SK-MEL-5 (cell line): ENCODE results near the gene SRSF6. TPM values are rescaled to one million over a fixed set of nuclear protein-coding genes. Genes with fewer than 3 reads are reported as not detected.
A peak's percentile ranks its signal among the peaks of the same experiment; 100 is the strongest.
"Not testable (repeated sequence)": the region's sequence is repeated elsewhere in the genome, so short reads cannot be mapped to it uniquely, and the experiment has no call there.

Experiments
- DNase-seq: peaks from one replicate; pipeline ENCODE4 v3.0.0-alpha.2; 2016; ENCODE audit warnings: low read depth, low spot score
- in situ Hi-C: cut with HindIII; loops from 2 replicates; pipeline ENCODE4 v1.10.0; 2016; ENCODE audit warnings: low sequenced_read_pairs, high pct_unique_total_duplicates, low pct_unique_long_range_greater_than_20kb
- polyA plus RNA-seq, 2 experiments: library from polyadenylated mRNA; depleted of rRNA; stranded (reverse); fragments of >200 nt; gene quantifications; 2 replicates each; pipeline ENCODE4 v1.2.3, GENCODE V29; 2015
- total RNA-seq: library from RNA; depleted of rRNA; stranded (reverse); fragments of >200 nt; shearing (Covaris generic); gene quantifications from 2 replicates; pipeline ENCODE4 v1.2.3, GENCODE V29; 2014; rRNA removed

SRSF6 gene
- 45.6 and 48.8 TPM in 2 replicates for total RNA-seq
- 108 and 146 TPM in 2 replicates for polyA plus RNA-seq (2015; cell fraction: cytosol; rRNA removed)
- 730 and 807 TPM in 2 replicates for polyA plus RNA-seq (2015; cell fraction: nucleus; rRNA removed)

DNA sequence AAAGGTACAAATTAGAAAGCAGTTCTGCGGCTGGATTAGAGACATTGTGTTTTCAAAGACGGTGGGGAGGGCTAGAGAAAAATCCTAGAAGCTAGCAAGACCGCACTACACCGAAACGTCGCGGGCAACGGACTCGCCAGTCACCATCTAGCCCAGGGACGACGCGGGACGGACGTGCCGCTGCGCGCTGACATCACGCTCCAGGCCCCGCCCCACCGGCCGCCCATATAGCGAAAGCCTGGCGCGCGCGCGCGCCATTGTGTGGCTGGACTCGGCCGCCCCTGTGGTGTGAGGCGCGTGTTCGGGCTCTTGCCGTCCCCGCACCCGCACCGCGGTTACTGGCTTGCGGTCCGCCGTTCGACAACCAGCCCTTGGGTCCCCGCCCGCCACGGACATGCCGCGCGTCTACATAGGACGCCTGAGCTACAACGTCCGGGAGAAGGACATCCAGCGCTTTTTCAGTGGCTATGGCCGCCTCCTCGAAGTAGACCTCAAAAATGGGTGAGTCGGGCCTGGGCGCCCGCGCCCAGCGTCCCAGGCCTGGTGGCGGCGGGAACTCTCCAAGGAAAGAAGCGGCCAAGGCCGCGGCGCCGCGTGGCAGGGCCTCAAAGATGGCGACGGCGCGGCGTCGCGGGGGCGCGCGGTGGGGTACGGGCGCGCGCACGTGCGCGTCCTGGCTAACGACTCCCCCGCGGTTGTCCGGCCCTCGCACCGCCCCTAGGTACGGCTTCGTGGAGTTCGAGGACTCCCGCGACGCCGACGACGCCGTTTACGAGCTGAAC lies at the start of gene SRSF6:
SRSF6 (plus strand) TSS at position 257 of the 782 bp plus-strand sequence; CDS start at position 395, 138 bp downstream.
- in situ Hi-C loops: no loop called here

DNA sequence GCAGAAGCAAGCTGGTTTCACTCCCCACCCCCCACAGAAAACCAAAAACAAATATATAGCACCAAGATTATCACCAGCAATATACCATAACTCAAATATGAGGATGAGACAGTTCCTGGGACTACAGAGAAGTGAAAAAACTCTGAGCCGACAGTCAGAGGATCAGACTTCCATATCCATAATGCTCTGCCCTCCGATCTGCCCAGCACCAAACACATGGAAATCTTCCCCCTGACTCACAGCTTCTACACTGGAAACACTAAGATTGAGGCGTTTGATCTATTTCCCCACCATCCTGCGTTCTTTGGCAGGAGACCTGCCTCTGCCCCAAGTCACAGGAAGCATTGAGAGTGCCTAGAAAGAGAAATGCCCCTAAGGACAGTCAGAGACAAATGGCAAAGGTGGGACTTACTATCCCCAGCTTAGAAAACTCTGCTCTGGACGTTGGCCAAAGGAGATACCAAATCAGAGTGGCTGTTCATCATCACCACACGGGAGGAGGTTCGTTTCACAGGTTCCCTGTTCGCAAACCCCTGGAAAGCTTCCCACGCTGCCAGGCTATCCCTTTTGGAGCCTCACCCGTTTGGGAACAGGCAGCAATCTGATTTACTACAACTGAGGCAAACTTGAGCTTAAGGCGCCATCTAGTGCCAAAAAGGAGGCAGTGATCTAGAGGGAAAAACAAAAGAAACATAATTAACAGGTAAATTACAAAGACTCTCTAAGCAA lies 48.7 kb upstream of the SRSF6 start:
- in situ Hi-C loops: no loop called here
- peak; percentile 67 for DNase-seq

More for the DNA sequence above, at the start of gene SRSF6:
- DNase-seq: peak; percentile 92

DNA sequence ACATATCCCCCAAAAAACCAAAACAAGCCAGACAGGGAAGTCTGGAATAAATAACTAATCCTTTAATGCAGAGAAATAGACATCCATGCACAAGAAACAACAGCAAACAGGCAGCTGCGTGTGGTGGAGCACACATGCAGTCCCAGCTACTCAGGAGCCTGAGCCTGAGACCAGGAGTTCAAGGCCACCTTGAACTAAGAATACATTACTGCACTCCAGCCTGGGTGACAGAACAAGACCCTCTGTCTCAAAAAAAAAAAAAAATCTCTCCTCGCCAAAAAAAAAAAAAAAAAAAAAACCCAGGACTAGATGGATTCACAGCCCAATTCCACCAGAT lies 48.2 kb upstream of the SRSF6 start:
- in situ Hi-C loops: no loop called here
- no peak for DNase-seq

DNA sequence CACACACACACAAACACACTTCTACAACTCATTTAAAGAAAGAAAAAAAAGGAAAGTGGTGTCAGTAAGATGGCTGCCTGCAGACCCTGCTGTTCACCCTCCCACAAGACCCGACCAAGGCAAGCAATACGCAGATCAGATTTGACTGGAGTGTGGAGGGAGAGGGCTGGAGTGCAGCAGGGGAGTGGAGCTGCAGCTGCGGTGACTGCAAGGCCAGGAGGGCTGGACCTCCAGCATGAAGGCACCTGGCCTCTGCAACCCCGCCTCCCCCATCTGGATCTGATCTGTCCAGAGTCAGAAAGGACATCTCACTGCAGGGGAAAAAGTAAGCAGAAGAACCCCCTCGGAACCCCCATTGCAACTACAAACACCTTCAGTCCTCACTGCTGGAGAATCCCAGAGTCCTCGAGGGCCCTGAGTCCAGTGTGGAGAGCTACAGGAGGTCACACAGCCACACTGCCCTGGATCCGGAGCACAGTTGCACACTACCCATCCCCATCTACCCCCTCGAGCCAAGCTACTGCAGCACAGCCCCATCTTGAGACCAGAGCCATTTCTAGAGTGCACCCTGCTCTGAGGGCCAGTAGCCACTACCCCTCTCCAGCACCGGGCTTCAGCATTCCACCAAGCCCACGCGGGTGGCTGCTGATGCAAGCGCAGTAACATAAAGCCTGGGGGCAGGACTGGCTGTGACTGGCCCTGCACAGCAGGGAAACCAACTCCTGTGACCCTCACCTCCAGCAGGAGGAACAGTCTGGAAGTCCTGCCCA lies 41.9 kb upstream of the SRSF6 start:
- DNase-seq: no peak
- in situ Hi-C loops: no loop called here

DNA sequence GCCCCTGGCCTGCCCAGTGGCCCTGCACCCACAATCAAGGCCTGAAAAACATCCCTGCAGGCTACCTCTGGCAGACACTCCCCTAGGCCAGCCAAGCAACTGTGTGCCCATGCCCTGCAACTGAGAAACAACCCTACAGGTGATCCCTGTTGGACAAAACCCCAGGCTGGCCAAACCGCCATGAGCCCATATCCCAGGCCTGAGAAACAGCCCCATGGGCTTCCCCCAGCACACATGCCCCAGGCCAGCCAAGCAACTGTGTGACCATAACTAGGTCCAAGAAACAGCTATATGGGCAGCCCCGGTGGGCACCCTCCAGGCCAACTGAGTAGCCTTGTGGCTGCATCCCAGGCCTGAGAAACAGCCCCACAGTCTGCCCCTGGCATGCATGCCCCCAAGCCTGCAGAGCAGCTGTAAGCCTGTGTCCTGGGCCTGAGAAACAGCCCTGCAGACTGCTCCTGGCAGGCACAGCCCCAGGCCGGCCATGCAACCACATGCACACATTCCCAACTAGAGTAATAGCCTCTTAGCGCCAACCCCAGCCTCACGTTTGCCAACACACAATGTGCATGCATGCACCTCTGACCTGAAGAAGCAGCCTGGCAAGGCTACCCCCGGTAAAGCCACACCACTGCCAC lies 41.0 kb upstream of the SRSF6 start:
- in situ Hi-C loops: no loop called here
- no peak for DNase-seq

DNA sequence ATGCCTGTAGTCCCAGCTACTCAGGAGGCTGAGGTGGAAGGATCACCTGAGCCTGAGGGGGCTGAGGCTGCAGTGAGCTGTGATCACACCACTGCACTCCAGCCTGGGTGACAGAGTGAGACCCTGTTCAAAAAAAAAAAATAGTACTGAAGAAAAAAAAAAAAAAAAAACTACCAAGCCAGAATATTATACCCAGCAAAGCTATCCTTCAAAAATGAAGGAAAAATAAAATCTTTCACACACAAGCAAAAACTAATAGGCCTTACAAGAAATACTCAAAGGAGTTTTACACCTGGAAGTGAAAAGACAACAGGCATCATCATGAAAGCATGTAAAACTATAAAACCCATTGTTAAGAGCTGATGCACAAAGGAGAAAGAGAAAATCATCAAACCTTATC lies 37.5 kb upstream of the SRSF6 start:
- no peak for DNase-seq
- in situ Hi-C loops: no loop called here

DNA sequence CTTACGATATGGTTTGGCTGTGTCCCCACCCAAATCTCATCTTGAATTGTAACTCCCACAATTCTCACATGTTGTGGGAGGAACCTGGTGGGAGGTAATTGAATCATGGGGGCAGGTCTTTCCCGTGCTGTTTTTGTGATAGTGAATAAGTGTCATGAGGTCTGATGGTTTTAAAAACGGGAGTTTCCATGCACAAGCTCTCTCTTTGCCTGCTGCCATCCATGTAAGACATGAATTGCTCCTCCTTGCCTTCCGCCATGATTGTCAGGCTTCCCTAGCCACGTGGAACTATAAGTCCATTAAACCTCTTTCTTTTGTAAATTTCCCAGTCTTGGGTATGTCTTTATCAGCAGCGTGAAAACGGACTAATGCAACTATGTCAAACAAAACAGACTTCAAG lies 36.8 kb upstream of the SRSF6 start:
- DNase-seq, in situ Hi-C loops: not testable (repeated sequence)

DNA sequence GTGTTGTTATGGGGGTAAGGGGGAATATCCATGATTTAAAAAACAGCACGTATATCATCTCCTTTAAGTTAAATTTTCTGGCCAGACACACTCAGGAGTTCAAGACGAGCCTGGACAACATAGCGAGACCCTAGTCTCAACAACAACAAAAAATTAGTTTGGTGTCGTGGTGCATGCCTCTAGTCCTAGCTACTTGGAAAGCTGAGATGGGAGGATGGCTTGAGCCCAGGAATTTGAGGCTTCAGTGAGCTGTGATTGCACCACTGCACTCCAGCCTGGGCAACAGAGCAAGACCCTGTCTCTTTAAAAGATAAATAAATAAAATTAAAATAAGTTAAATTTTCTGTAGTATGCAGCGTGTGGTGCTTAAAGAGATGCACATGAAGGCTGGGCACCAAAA lies 31.5 kb upstream of the SRSF6 start:
- in situ Hi-C loops: no loop called here
- no peak for DNase-seq

DNA sequence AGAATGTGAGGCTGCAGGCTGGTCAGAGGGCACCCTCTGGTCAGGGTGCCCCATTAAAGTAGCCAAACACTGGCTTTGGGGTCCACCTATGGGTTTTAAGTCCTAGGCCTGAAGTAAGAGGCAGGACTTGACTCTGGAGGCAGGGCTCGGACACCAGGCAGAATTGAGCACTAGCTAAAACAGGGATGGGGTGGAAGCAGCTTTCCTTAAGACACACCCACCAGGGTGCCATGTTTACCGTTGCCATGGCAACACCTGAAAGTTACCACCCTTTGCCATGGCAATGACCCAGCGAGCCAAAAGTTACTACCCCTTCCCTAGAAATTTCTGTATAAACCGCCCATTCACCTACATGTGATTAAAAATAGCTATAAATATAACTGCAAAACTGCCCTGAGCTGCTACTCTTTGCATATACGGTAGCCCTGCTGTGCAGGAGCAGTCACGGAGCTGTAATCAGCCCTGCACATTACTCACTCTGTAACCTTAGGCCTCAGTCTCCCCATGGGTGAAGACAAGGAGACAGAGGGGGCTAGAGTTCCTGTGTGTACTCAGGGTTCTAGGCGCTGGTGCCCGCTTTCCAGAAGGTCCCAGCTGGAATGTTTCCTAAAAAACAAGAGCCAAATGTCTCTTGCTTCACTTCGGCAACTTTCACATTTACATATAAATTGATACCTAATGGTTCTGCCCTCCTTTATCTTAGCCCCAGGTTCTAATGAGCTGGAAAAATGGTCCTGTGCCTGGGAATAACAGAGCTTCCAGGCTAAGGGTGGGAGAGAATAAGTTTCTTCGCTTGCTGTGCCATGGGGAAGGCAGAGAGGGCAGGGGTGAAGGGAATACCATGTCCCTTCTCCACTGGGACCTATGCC lies 27.2 kb upstream of the SRSF6 start:
- in situ Hi-C loops: no loop called here
- DNase-seq: no peak

DNA sequence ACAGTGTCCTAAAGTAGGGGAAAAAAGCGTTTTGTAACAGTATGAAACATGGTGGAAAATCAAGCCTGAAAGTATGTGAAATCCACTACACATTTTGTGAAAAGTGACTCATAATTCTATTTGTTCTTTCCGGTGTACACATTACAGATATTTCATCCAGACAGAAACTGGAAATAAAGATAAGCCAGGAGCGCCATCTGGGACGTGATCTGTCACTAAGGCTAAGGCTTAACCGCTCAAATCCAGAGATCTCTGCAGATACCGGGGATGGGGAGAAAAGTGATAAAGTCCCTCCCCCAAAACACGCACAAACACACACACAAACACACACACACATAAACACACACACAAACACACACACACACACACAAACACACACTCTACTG lies 26.6 kb upstream of the SRSF6 start:
- no peak for DNase-seq
- in situ Hi-C loops: no loop called here

DNA sequence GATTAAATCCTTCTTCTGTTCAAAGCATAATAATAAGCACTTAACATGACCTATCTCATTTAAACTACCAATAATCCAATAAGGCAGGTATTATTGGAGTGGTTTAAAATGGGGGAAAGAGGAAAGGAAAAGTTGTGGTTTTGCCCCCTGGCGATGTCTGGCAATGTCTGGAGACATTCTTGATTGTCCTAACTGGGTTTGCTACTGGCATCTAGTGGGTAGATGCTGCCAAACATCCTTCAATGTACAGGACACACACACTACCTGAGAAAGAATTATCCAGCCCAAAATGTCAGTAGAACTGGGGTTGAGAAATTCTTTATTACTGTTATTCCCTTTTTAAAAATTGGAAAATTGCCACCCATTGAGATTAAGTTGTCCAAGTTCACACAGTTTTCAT lies 25.2 kb upstream of the SRSF6 start:
- in situ Hi-C loops: no loop called here
- DNase-seq: peak; percentile 40

DNA sequence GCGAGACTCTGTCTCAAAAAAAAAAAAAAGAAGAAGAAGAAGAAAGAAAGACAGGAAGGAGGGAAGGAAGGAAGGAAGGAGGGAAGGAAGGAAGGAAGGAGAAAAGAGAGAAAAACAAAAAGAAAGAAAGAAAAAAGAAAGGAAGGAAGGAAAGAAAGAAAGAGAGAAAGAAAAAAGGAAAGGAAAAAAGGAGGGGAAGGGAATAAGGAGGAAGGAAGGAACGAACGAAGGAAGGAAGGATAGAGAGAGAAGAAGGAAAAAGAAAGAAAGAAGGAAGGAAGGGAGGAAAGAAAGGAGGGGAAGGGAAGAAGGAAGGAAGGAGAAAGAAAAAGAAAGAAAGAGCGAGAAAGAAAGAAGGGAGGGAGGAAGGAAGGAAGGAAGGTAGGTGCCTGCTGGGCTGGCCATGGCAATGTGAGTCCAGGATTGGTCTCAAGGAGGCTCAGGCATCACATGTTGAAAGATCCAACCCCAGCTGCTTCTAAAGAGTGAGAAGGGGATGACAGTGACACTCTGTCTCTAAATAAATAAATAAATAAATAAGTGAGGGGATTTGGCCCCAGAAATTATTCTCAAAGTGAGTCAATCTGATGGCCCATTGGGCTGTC lies 24.3 kb upstream of the SRSF6 start:
- no peak for DNase-seq
- in situ Hi-C loops: no loop called here

DNA sequence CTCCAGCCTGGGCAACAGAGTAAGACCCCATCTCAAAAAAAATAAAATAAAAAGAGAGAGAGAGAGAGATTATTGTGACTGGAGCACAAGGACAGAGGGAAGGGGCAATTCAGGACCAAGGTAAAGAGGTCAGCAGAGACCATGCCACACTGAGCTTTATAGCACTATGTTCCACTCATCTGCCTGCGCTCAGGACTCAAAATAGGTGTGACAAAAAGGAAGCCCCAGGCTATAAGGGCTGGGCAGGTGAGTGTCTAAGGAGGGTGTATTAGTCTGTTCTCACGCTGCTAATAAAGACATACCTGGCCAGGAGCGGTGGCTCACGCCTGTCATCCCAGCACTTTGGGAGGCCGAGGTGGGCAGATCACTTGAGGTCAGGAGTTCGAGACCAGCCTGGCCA lies 23.1 kb upstream of the SRSF6 start:
- DNase-seq: no peak
- in situ Hi-C loops: no loop called here

DNA sequence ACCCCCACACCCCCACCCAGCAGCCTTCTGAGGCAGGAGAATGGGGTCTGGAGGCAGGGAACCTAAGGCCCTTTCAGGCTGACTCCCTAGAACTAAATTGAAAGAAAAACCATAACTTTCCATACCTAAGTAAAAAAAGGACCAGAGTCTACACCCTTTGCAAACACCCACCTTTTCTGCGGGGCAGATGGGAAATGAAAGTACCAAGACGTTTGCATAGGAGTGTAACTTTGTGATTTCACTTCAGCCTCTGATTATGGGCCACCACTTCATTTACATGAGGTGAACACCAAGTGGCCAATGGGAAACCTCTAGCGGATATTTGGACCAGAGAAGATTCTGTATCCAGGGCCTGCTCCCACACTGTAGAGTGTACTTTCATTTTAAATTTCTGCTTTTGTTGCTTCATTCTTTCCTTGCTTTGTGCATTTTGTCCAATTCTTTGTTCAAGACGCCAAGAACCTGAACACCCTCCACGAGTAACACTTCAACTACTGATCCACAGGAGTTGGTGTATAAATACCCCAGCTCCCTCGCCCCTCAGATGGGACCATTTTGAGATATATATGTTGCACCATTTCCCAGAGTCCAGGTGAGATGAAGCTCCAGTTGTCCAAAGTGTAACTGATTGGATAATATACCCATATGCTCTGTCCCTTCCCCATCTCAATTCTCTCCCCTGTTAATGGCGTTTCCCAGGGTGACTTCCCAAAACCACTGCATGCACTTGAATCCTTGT lies 18.9 kb upstream of the SRSF6 start:
- DNase-seq: no peak
- in situ Hi-C loops: no loop called here

DNA sequence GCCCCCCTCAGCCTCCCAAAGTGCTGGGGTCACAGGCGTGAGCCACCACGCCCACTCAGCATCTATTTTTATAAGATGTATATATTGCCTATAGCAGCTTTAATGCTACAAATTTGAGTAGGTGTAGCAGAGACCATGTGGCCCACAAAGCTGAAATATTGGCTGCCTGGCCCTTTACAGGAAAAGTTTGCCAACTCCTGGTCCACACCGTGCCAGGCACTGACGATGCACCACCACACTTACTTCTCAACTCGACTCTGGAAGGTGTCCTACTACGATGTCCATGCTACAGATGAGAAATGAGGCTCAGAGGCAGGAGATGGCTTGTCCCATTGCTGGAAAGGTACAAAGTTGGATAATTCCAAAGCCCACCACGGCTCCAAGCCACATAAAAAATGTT lies 17.2 kb upstream of the SRSF6 start:
- in situ Hi-C loops: no loop called here
- DNase-seq: no peak

DNA sequence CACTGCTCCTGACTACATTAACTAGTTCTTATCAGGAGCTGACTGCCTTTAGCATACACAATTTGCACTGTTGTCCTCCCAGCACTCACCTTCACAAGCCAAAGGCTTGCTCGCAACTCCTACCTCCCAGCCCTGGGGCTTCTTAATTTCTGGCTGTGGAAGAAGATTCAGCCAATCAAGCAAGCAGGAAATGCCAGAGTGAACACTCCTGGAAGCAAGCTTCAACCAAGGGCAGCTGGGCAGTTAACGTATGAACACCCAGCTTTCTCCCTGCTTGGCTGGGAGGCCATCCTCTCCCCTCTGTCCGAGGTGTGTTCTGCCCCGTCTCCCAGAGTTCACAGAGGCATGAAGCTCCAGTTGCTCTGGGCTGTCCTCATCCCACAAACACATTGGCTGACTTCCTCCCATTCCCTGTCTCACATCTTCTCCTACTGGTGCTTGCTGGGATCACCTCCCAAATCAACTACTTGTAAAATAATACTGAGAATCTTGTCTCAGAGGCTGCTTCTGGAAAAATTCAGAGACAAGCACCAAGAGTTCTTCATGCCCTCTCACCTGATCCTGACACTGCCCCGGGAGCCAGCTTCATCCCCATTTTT lies 15.3 kb upstream of the SRSF6 start:
- in situ Hi-C loops: no loop called here
- peak; percentile 72 for DNase-seq
